OCI-LY3 (cell line): ENCODE data around the gene VPS54.

ENCODE experiments used
- CTCF ChIP-seq: fragments of 200-600, 300-600 bp; sonication (generic); IDR thresholded peaks from 2 replicates; pipeline ENCODE4 v1.5.1; 2014; ENCODE audit warnings: antibody characterized with exemption, low read length, low read depth
- EZH2phosphoT487 ChIP-seq: fragments of 200-600 bp; shearing (Covaris generic); IDR thresholded peaks from 2 replicates; pipeline ENCODE4 v1.6.1; 2018; ENCODE audit warnings: antibody characterized with exemption, mixed run types, low read depth

DNA sequence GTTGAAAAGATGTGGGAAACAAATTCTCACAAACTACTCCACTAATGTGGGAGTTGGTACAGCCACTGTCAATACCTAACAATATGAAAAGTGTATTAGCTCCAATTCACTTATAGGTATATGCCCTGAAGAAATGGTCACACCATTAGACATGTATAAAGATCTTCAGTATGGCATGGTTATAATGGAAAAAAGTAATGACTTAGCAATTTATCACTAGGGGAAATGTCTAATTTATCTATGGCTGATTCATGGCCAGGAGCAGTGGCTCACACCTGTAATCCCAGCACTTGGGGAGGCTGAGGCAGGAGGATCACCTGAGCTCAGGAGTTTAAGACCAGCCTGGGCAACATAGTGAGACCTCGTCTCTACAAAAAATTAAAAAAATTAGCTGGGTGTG lies 125.1 kb downstream of the VPS54 start:
- TF ChIP-seq CTCF (no peak), EZH2phosphoT487 (no peak)
